ENCODE measurements around the gene ICE1.

DNA sequence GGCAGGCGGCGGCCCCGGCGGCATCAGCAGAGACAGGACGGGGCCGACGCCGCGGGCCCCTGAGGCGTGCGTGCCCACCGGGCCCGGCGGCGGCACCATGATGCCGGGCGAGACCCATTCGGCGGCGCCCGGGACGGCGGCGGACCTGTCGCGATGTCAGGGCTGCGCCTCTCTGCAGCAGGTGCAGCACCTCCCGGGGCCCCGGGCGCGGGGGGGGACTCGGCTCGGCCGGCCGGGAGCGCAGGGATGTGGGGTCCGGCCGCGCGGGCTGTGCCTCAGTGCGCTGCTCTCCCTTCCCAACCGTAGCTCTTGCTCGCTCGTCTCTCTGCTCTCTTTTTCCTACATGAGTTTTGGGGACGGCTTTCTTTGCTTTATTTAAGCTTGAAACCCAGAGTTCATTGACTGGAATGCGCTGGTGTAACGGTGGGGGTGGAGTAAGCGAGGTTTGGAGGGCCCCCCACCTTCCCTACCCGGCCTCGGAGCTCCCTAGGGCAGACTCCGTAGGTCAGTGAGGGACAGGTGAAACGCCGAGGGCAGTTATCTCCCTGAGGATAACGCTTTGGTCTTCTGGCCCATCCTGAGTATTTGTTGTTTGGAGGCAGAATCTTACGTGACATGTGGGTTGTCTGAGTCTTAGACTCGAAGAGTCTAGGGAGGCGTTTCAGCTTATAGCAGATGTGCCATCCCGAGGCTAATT is 490 bp downstream of the ICE1 start:
- TF ChIP-seq, protein P1, sequence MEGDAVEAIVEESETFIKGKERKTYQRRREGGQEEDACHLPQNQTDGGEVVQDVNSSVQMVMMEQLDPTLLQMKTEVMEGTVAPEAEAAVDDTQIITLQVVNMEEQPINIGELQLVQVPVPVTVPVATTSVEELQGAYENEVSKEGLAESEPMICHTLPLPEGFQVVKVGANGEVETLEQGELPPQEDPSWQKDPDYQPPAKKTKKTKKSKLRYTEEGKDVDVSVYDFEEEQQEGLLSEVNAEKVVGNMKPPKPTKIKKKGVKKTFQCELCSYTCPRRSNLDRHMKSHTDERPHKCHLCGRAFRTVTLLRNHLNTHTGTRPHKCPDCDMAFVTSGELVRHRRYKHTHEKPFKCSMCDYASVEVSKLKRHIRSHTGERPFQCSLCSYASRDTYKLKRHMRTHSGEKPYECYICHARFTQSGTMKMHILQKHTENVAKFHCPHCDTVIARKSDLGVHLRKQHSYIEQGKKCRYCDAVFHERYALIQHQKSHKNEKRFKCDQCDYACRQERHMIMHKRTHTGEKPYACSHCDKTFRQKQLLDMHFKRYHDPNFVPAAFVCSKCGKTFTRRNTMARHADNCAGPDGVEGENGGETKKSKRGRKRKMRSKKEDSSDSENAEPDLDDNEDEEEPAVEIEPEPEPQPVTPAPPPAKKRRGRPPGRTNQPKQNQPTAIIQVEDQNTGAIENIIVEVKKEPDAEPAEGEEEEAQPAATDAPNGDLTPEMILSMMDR (IDR thresholded peaks at IDR 0.05; ENCODE audit: low read length) = no peak
- TF ChIP-seq EZH2phosphoT487 (IDR thresholded peaks at IDR 0.05; ENCODE audit: low read length) = no peak

Measured in MM.1S (cell line).